HEK293T (cell line): ENCODE results near the gene F2R.

Experiments used
- BHLHE40 ChIP-seq: fragments of 450-650 bp; IDR thresholded peaks from 2 replicates; pipeline ENCODE4 v1.6.1; 2016; ENCODE audit warnings: mild to moderate bottlenecking, moderate library complexity, borderline replicate concordance
- HDGF ChIP-seq: fragments of 450-650 bp; IDR thresholded peaks from 2 replicates; pipeline ENCODE4 v1.6.1; 2017; ENCODE audit warnings: antibody characterized with exemption, borderline replicate concordance
- L3MBTL2 ChIP-seq: fragments of 450-650 bp; conservative IDR thresholded peaks from 2 replicates; pipeline ENCODE4 v1.6.1; 2016; ENCODE audit warnings: mild to moderate bottlenecking
- SP1 ChIP-seq: fragments of 450-650 bp; IDR thresholded peaks from 2 replicates; pipeline ENCODE4 v1.6.1; 2017

GRCh38 chr5:76710991-76711390, 4.9 kb upstream of the F2R start:
- no peak for TF ChIP-seq BHLHE40
- TF ChIP-seq SP1, result no peak
- TF ChIP-seq L3MBTL2, result no peak
- no peak for TF ChIP-seq HDGF
